Activated CD8-positive, alpha-beta memory T cell treated with anti-CD3 and anti-CD28 coated beads, Interleukin-2, amount 50 U/mL, for 1 hour (primary cell): Measurements from ENCODE around the gene SLC9A7.
"Not testable (repeated sequence)": the region's sequence is repeated elsewhere in the genome, so short reads cannot be mapped to it uniquely, and the experiment has no call there.

ENCODE experiments used
- DNase-seq: peaks from one replicate; pipeline ENCODE4 v3.0.0-alpha.2; 2020; ENCODE audit errors: extremely low read depth

The SLC9A7 gene

GRCh38 chrX:46754036-46754435 is 4.9 kb downstream of the SLC9A7 start:
- no peak for DNase-seq

GRCh38 chrX:46750889-46751288 is 8.0 kb downstream of the SLC9A7 start:
- no peak for DNase-seq

GRCh38 chrX:46744009-46744408 is 14.9 kb downstream of the SLC9A7 start:
- DNase-seq: no peak

GRCh38 chrX:46743046-46743445 is 15.9 kb downstream of the SLC9A7 start:
- no peak for DNase-seq

GRCh38 chrX:46739736-46740135 is 19.2 kb downstream of the SLC9A7 start:
- no peak for DNase-seq

GRCh38 chrX:46737462-46737861 is 21.5 kb downstream of the SLC9A7 start:
- no peak for DNase-seq

- DNase-seq: no peak
These were observed 21.9 kb downstream of the SLC9A7 start for GRCh38 chrX:46737041-46737440.

- no peak for DNase-seq
These were observed 23.3 kb downstream of the SLC9A7 start for GRCh38 chrX:46735622-46736021.

- DNase-seq: no peak
These were observed 25.7 kb downstream of the SLC9A7 start for GRCh38 chrX:46733226-46733625.

GRCh38 chrX:46730765-46731164 is 28.2 kb downstream of the SLC9A7 start:
- no peak for DNase-seq

- no peak for DNase-seq
These were observed 31.5 kb downstream of the SLC9A7 start for GRCh38 chrX:46727441-46727840.

- not testable (repeated sequence) for DNase-seq
These were observed 35.4 kb downstream of the SLC9A7 start for GRCh38 chrX:46723569-46723927.

- no peak for DNase-seq
These were observed 36.0 kb downstream of the SLC9A7 start for GRCh38 chrX:46722742-46723568.

GRCh38 chrX:46716796-46717195 is 42.1 kb downstream of the SLC9A7 start:
- DNase-seq: no peak

- no peak for DNase-seq
These were observed 42.9 kb downstream of the SLC9A7 start for GRCh38 chrX:46715997-46716396.

GRCh38 chrX:46715530-46715929 is 43.4 kb downstream of the SLC9A7 start:
- no peak for DNase-seq

GRCh38 chrX:46713672-46714490 is 45.0 kb downstream of the SLC9A7 start:
- DNase-seq: no peak

GRCh38 chrX:46712764-46713163 is 46.2 kb downstream of the SLC9A7 start:
- no peak for DNase-seq

- no peak for DNase-seq
These were observed 47.8 kb downstream of the SLC9A7 start for GRCh38 chrX:46710927-46711623.

- DNase-seq: no peak
These were observed 48.5 kb downstream of the SLC9A7 start for GRCh38 chrX:46710425-46710824.

GRCh38 chrX:46707274-46707965 is 51.5 kb downstream of the SLC9A7 start:
- no peak for DNase-seq
